KMS-11 (cell line): ENCODE measurements around the gene CYP2J2.

ENCODE experiments used
- H2AFZ ChIP-seq: fragments of 200-600 bp; sonication (generic); 2 replicates; pipeline ENCODE4 v1.6.1; 2016; ENCODE audit warnings: antibody characterized with exemption, mixed run types, low read depth
- H3K27ac ChIP-seq: fragments of 200-600 bp; sonication (generic); 2 replicates; pipeline ENCODE4 v1.6.1; 2016; ENCODE audit warnings: mild to moderate bottlenecking, mixed run types
- H3K27me3 ChIP-seq: fragments of 200-600 bp; sonication (generic); 2 replicates; pipeline ENCODE4 v1.6.1; 2017; ENCODE audit warnings: mild to moderate bottlenecking, low read depth, mixed run types, moderate library complexity; ENCODE audit not compliant: insufficient read depth
- H3K36me3 ChIP-seq: fragments of 200-600 bp; sonication (generic); 2 replicates; pipeline ENCODE4 v1.6.1; 2017; ENCODE audit warnings: mild to moderate bottlenecking, mixed run types; ENCODE audit not compliant: insufficient read depth
- H3K4me1 ChIP-seq: fragments of 200-600 bp; sonication (generic); 2 replicates; pipeline ENCODE4 v1.6.1; 2016; ENCODE audit warnings: mild to moderate bottlenecking, low read depth, mixed run types; ENCODE audit not compliant: poor library complexity, severe bottlenecking
- H3K4me2 ChIP-seq: fragments of 200-600 bp; sonication (generic); 2 replicates; pipeline ENCODE4 v1.7.0; 2016; ENCODE audit warnings: mild to moderate bottlenecking, mixed run types
- H3K4me3 ChIP-seq: fragments of 200-600 bp; sonication (generic); IDR thresholded peaks from 2 replicates; pipeline ENCODE4 v1.6.1; 2017; ENCODE audit warnings: low read depth, low read length, mixed read lengths; ENCODE audit not compliant: insufficient read depth
- H3K79me2 ChIP-seq: fragments of 200-600 bp; sonication (generic); 2 replicates; pipeline ENCODE4 v1.6.1; 2016; ENCODE audit warnings: low read depth, mixed run types; ENCODE audit not compliant: insufficient read depth
- H3K9ac ChIP-seq: fragments of 200-600 bp; sonication (generic); 2 replicates; pipeline ENCODE4 v1.6.1; 2016; ENCODE audit warnings: mild to moderate bottlenecking, mixed run types
- H4K20me1 ChIP-seq: fragments of 200-600 bp; sonication (generic); 2 replicates; pipeline ENCODE4 v1.6.1; 2016; ENCODE audit warnings: mild to moderate bottlenecking, mixed run types; ENCODE audit not compliant: insufficient read depth
- TF ChIP-seq, protein P1 (sequence below): fragments of 200-600 bp; sonication (generic); conservative IDR thresholded peaks from 2 replicates; pipeline ENCODE4 v1.6.1; 2017; ENCODE audit warnings: low read depth, mild to moderate bottlenecking, antibody characterized with exemption, low read length, moderate library complexity, mixed read lengths

CYP2J2 gene

DNA sequence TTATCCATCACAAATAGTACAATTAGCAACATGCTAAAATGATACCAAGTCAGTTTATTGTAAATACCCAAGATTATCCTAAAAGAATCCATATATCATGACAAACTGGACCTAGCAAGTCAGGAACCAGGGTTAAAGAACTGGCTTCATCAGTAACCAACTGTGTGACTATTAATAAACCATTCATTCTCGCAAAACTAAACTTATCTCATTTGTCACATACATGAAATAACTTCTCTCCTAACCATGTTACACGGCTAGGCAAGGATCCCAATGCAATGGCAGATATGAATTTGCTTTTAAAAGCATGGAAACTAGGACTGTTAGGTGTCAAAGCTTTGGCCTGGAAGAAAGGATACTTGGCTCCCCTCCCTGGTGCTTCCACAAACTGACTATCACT lies 29.4 kb downstream of the CYP2J2 start:
- no peaks in the 10 kb centered on the region for H3K27me3 ChIP-seq
- no peak overlapping the region for H3K4me3 ChIP-seq
- TF ChIP-seq, protein P1, sequence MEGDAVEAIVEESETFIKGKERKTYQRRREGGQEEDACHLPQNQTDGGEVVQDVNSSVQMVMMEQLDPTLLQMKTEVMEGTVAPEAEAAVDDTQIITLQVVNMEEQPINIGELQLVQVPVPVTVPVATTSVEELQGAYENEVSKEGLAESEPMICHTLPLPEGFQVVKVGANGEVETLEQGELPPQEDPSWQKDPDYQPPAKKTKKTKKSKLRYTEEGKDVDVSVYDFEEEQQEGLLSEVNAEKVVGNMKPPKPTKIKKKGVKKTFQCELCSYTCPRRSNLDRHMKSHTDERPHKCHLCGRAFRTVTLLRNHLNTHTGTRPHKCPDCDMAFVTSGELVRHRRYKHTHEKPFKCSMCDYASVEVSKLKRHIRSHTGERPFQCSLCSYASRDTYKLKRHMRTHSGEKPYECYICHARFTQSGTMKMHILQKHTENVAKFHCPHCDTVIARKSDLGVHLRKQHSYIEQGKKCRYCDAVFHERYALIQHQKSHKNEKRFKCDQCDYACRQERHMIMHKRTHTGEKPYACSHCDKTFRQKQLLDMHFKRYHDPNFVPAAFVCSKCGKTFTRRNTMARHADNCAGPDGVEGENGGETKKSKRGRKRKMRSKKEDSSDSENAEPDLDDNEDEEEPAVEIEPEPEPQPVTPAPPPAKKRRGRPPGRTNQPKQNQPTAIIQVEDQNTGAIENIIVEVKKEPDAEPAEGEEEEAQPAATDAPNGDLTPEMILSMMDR, result no peak
- H3K27ac ChIP-seq, result no peak overlapping the region
- no peaks in the 10 kb centered on the region for H4K20me1 ChIP-seq
- no peaks in the 10 kb centered on the region for H3K4me1 ChIP-seq
- H2AFZ ChIP-seq, result no peak overlapping the region
- H3K36me3 ChIP-seq, result no peaks in the 10 kb centered on the region
- H3K9ac ChIP-seq, result no peak overlapping the region
- H3K79me2 ChIP-seq, result no peaks in the 10 kb centered on the region
- H3K4me2 ChIP-seq, result no peak overlapping the region

DNA sequence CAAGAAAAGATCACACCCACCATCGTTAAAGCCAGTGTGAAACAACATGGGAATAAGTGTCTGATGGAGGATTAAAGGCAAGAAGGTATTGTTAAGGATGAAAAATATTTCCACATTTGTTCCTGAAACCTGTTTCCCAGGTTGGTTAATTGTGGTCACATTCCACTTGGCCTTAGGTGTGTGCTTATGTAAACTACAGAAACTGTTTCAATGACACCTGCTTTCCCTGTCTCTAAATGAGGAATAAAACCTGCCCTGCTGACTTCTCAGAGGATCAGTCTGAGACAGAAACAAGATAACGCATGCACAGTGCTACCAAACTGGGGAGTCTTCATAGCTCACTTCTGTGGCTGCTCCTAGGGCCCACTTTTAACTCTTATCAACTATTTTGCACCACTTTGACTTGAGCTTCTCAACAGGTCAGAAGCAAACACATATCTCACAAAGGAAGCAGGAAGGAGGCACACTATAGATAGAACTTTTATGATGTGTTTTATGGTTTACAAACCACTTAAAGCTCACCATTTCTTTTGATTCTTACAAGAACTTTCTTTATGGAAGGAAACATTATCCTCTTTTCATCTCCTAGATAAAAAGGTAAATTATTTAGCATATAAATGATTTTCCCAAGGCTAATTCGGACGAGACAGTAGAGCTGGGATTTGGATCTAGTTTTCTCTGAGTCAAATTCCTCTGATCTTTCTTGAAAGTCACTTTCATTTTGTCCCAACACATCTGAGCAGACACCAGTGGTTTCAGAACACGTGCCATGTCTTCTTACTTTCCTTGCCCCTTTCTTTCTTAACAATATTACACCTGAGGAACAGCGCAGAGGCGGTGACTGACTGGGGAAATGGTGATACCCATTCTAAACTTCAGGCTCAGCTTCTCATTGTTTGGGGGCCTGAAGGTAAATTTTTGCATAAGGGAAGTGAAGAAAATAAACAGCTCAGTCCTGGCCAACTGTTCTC lies 33.4 kb downstream of the CYP2J2 start:
- Histone ChIP-seq H3K4me3 (no peak overlapping the region), H3K27me3 (no peaks in the 10 kb centered on the region), H3K4me2 (no peak overlapping the region), H3K4me1 (no peaks in the 10 kb centered on the region), H3K79me2 (no peaks in the 10 kb centered on the region), H3K36me3 (no peaks in the 10 kb centered on the region), H2AFZ (no peak overlapping the region), H4K20me1 (no peaks in the 10 kb centered on the region), H3K27ac (no peak overlapping the region), H3K9ac (no peak overlapping the region)
- TF ChIP-seq, protein P1, result no peak

DNA sequence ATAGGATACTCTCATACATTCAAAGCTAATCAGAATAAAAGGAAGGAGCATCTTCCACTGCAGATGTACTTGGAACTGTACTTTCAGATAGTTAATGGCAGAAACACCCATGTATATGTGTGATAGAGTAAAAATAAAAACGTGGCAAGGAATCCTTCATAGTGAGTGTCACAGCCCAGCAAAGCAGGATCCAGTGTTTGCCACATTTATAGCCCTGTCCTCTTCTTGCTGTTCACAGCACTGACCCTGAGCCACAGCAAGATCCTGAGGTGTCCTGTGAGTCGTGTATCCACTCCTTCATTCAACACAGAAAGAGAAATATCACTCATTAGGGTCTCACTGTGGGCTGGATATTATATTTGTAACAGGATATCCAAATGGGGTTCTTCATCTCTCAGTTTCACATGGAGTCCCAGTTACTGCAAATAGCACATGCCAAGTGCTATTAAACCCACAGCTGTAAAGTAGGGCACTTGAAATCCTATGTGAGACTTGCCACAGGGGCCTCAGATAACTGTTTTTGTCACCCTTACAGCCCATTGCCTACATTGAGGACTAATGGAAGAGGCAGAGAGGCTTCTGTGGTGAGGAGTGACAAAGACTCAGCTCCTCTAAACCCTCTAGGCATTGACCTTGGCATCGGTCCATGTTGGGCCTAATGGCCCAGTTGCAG lies 41.3 kb downstream of the CYP2J2 start:
- peaks cover 15% of the 10 kb centered on the region for H3K4me1 ChIP-seq
- H2AFZ ChIP-seq, result no peak overlapping the region; the same call in 1 of the 2 replicates
- H3K36me3 ChIP-seq, result no peaks in the 10 kb centered on the region
- peak overlapping the region; percentile 14; the same call in 1 of the 2 replicates for H3K4me2 ChIP-seq
- H3K79me2 ChIP-seq, result no peaks in the 10 kb centered on the region
- H3K4me3 ChIP-seq, result no peak overlapping the region
- H4K20me1 ChIP-seq, result no peaks in the 10 kb centered on the region
- no peak overlapping the region for H3K27ac ChIP-seq
- no peaks in the 10 kb centered on the region for H3K27me3 ChIP-seq
- H3K9ac ChIP-seq, result no peak overlapping the region
- TF ChIP-seq, protein P1, result no peak

DNA sequence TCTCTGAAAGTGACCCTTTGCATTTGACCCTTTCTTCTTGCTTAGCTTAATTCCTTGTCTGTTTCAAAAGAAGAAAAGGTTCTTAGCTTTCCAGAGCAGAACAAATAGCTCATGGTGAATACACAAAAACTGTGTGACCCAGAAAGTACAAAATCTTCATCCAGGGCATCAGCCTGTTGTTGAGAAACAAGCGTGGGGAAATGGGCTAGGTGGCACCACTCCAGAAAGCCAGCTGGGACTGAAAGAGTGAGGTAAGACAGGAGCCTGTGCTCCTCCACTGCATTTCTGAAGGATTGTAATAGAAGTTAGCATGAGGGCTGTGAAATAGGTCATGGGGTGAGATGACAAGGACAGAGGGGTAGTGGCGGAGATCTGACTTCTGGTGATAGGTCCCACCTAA lies 45.8 kb downstream of the CYP2J2 start:
- no peaks in the 10 kb centered on the region for H3K79me2 ChIP-seq
- H3K27me3 ChIP-seq, result no peaks in the 10 kb centered on the region
- no peaks in the 10 kb centered on the region for H4K20me1 ChIP-seq

More for the DNA sequence above, 45.8 kb downstream of the CYP2J2 start:
- Histone ChIP-seq H3K36me3 (no peaks in the 10 kb centered on the region), H3K4me3 (no peak overlapping the region), H3K4me2 (no peak overlapping the region), H3K9ac (no peak overlapping the region), H2AFZ (no peak overlapping the region), H3K27ac (no peak overlapping the region), H3K4me1 (peaks cover 10% of the 10 kb centered on the region)
- TF ChIP-seq, protein P1, result no peak
